Upper lobe of right lung (tissue), 1 donor: ENCODE data around the gene ARL3. TPM values are rescaled to one million over a fixed set of nuclear protein-coding genes. Genes with fewer than 3 reads are reported as not detected.
A peak's percentile ranks its signal among the peaks of the same experiment; 100 is the strongest.

Source experiments
- ATAC-seq: fragments of 200-7000 bp; cut with Tn5 transposase; one replicate; pipeline ENCODE4 v1.9.1; 2020; ENCODE audit warnings: mild to moderate bottlenecking, moderate library complexity
- DNase-seq: peaks from one replicate; pipeline ENCODE4 v3.0.0-alpha.2; 2020
- H3K27ac ChIP-seq: fragments of 200-600 bp; one replicate; pipeline ENCODE4 v1.8.0; 2022
- H3K27me3 ChIP-seq: fragments of 200-600 bp; one replicate; pipeline ENCODE4 v1.8.0; 2022; ENCODE audit warnings: mild to moderate bottlenecking
- H3K36me3 ChIP-seq: fragments of 200-600 bp; one replicate; pipeline ENCODE4 v1.8.0; 2022
- H3K4me1 ChIP-seq: fragments of 200-600 bp; one replicate; pipeline ENCODE4 v1.8.0; 2022
- H3K4me3 ChIP-seq: fragments of 200-600 bp; one replicate; pipeline ENCODE4 v1.8.0; 2022; ENCODE audit warnings: mild to moderate bottlenecking
- H3K9me3 ChIP-seq: fragments of 200-600 bp; one replicate; pipeline ENCODE4 v1.8.0; 2022
- intact Hi-C: fragments of 100-400 bp; cut with DNase I; formaldehyde crosslinking; loops from one replicate; pipeline ENCODE4 v1.11.0; 2022
- total RNA-seq: library from RNA; stranded (reverse); fragmentation: NEBNext Ultra II Directional; extraction: Animal tissue kit (Norgen Biotek cat#: 25700); gene quantifications from one replicate; pipeline ENCODE4 v1.2.1, GENCODE V29; 2021
- TF ChIP-seq, protein P1 (sequence below): fragments of 200-600 bp; IDR thresholded peaks from one replicate; pipeline ENCODE4 v1.8.0; 2022; ENCODE audit warnings: antibody characterized with exemption
- donor health status: DM: no; HTN: yes; CAD: no; lungs with severe emphysema.

ARL3 gene
- total RNA-seq, 1 donor from 2014 or later: 7.5 TPM

DNA sequence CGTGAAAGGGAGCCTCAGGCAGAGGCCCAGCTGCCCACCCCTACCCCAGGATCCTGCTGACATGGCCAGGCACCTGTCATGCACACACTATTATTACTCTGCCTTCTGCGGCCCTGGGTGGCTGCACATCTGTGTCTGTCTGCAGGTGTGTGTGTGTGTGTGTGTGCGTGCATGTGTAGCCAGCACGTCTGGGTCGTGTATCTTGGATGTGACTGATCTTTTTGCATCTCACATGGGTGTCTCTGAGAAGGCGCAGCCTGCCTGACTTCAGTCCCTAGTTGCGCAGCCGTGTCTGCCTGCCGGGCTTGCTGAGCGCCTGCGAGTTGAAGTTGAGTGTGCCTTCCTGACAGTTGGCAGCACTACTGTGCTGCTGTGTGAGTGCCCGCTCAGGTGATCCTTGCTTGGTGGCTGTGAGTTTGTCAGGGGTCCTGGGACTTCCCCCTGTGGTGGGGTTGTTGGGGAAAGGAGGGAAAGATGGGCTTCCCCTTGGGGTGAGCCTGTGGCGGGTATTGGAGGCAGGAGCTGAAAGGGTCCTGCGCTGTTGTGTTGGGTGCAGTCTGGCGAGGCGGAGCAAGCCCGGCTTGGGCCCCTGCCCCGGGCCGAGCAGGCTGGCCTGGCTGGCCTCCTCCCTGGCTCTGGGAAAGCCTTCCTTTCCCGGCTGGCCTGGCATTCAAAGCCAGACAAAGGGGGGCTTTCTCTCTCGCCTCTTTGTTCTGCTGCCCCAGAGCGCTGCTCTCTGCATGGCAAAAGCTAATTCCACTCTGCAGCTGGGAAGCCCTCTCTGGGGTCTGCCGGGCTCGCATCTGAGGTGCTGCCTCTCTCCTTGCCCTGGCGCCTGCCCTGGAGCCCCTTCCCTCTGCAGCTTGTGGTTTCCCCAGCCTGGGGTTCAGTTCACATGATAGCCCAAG lies 65.1 kb downstream of the ARL3 start:
- DNase-seq: peak; percentile 81

DNA sequence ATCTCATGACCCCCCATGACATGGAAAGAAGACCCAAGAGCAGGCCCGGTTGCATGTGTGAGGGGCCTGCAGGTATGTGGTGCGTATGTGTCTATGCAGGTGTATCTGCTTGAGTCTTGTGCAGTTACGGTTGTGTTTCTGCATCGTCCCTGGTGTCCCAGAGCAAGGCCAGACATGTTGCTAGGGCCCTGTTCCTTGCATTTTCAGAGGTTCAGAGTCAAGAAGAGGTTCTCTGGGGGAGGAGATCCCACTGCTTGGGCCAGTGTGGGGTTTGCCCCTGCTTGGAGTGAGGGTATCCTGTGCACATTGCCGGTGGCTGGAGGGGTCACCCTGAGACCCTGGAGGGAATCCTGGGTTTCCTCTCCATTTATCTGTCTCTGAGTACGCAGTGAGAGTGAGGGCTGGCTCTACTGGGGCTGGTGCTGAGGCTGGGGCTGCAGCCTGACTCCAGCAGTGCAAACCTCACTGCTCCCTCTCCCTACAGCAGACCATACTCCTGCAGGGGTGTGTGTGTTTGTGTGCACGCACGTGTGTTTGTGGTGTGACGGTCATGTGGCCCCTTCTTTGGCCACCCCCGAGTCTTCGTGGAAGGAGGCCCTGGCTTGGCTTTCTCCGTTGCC lies 65.8 kb downstream of the ARL3 start:
- DNase-seq: no peak
- Histone ChIP-seq H3K27ac (peak overlapping the region; percentile 77), H3K4me3 (peak overlapping the region; percentile 85), H3K36me3 (peaks cover 12% of the 10 kb centered on the region), H3K4me1 (peaks cover 68% of the 10 kb centered on the region), H3K27me3 (no peaks in the 10 kb centered on the region), H3K9me3 (no peaks in the 10 kb centered on the region)
- no peak for ATAC-seq
- intact Hi-C loops: no loop called here
- TF ChIP-seq, protein P1, sequence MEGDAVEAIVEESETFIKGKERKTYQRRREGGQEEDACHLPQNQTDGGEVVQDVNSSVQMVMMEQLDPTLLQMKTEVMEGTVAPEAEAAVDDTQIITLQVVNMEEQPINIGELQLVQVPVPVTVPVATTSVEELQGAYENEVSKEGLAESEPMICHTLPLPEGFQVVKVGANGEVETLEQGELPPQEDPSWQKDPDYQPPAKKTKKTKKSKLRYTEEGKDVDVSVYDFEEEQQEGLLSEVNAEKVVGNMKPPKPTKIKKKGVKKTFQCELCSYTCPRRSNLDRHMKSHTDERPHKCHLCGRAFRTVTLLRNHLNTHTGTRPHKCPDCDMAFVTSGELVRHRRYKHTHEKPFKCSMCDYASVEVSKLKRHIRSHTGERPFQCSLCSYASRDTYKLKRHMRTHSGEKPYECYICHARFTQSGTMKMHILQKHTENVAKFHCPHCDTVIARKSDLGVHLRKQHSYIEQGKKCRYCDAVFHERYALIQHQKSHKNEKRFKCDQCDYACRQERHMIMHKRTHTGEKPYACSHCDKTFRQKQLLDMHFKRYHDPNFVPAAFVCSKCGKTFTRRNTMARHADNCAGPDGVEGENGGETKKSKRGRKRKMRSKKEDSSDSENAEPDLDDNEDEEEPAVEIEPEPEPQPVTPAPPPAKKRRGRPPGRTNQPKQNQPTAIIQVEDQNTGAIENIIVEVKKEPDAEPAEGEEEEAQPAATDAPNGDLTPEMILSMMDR: no peak

More for the DNA sequence above, 65.1 kb downstream of the ARL3 start:
- ATAC-seq: no peak
- H3K4me3 ChIP-seq: peak overlapping the region; percentile 85
- H3K27ac ChIP-seq: peak overlapping the region; percentile 77
- H3K4me1 ChIP-seq: peaks cover 74% of the 10 kb centered on the region
- no peaks in the 10 kb centered on the region for H3K27me3 ChIP-seq
- no peaks in the 10 kb centered on the region for H3K9me3 ChIP-seq
- intact Hi-C loops: no loop called here
- H3K36me3 ChIP-seq: peaks cover 20% of the 10 kb centered on the region
- TF ChIP-seq, protein P1: no peak

DNA sequence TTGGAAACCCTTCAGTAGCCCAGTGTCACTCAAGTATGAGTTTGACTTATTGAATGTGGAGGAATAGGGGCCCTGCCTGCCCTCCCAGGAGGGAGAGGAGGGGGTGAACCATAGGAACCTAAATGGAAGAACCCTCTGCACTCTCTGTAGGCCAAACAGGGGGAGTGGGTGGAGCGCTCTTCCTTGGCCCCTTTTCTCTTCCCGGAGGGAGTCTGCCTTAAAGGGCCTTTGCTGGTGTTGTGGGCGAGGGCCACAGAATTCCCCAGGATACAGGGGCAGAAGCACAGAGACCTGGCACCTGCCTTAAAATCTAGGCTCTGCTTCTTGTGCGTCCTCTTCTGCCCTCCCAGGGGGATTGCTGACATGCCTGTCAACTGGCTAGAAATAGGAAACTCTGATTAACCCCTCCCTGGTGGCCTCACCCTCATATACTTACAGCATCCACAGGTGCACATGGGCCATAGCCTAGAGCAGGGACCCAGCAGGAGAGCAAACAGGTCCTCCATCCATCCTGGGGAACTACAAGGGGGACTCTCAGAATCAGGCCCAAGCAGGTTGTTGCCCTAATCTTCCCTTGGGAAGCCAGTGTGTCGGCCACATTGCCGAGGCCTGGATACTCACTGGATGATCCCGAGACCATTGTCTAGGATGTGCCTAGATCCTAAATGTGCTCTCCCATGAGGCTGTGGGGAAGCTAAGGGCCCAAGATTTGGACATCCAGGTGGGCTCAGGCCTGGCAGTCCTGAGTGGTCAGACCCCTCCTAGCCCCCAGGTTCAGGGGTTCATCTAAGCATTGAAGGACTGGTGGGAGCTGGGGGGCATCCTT lies 66.5 kb downstream of the ARL3 start:
- intact Hi-C loops: no loop called here
- Histone ChIP-seq H3K36me3 (peaks cover 12% of the 10 kb centered on the region), H3K27me3 (no peaks in the 10 kb centered on the region), H3K27ac (peak overlapping the region; percentile 100), H3K4me1 (peaks cover 62% of the 10 kb centered on the region), H3K9me3 (no peaks in the 10 kb centered on the region), H3K4me3 (peak overlapping the region; percentile 85)
- DNase-seq: no peak
- no peak for ATAC-seq
- TF ChIP-seq, protein P1: no peak

DNA sequence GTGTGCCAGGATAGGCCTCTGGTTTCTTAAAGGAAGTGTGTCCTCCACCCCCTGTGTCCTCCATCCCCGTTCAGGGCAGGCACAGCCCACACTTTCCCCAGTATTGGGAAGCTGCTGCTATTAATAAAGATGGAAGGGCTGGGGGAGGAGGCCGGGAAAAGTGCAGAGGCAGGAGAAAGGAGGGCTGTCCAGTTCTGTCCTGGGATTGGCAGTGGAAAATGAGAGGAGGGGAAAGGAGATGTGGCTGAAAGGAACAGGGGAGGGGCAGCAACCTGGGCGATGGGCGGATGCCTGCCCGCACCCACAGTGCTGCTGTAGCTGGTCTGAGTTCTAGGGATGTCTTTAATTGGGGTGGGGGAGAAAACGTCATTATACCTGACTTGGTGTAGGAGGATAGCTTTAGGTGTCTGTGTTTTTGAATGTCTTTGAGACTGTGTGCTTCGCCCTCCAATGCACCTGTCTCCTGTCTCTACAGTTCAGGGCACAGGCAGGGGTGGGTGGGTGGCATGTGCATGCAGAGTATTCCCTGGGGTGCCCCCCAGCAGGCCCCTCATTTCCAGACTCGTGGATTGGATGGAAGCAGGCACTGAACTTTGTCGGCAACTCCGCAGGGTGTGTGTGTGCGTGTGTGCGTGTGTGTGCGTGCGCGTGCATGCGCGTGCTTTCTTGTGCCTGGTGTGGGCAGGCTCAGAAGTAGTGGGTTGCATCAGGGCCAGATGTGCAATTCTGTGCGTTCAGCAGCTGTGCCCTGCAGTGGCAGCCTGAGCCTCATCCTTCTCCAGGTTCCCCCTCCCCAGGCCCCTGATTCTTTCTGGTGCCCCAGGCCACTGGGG lies 67.4 kb downstream of the ARL3 start:
- Histone ChIP-seq H3K4me3 (peak overlapping the region; percentile 85), H3K4me1 (peaks cover 54% of the 10 kb centered on the region), H3K27me3 (no peaks in the 10 kb centered on the region), H3K36me3 (peaks cover 10% of the 10 kb centered on the region), H3K27ac (peak overlapping the region; percentile 100), H3K9me3 (no peaks in the 10 kb centered on the region)
- TF ChIP-seq, protein P1: no peak
- ATAC-seq (peak; percentile 0), DNase-seq (peak; percentile 85)
- intact Hi-C loops: no loop called here
